ENCODE results near the gene DOP1B.

DOP1B gene

DNA sequence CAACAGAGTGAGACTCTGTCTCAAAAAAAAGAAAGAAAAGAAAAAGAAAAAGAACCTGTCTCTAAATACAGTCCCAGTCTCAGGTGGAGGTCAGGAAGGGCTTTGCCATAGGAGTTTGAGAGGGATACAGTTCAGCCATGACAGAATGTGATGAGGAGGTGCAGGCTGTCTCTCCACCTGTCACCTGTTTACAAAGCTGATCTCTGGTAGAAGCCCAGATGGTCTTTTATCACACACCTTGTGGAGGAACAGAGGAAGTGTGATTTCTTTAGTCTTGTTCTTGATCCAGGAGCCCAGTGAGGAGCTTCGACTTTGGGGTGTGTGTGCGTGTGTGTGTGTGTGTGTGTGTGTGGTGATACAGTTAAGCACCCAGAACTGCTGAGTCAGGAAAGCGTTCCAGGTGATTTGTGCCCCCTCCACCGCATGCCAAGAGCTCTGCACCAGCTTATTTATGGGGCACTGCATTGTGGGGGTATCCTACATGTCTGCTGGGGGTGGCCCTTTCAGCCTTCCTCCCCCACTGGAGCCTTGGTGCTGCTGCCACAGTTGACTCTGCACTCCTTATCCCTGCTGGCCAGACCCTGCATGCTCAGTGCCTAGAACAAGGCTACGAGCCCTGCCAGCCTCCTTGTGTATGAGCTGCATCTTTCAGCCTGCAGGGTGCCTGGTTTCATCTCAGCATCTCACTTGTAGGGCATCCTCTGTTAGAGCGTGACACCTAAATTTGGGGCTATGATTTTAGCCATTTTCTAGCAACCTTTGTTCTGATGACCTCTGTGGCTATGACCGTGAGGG lies 19.3 kb downstream of the DOP1B start:
- no peak overlapping the region for H3K4me3 ChIP-seq
- DNase-seq (ENCODE audit: low spot score) = no peak
- H3K27ac ChIP-seq = no peak overlapping the region
- TF ChIP-seq, protein P1, sequence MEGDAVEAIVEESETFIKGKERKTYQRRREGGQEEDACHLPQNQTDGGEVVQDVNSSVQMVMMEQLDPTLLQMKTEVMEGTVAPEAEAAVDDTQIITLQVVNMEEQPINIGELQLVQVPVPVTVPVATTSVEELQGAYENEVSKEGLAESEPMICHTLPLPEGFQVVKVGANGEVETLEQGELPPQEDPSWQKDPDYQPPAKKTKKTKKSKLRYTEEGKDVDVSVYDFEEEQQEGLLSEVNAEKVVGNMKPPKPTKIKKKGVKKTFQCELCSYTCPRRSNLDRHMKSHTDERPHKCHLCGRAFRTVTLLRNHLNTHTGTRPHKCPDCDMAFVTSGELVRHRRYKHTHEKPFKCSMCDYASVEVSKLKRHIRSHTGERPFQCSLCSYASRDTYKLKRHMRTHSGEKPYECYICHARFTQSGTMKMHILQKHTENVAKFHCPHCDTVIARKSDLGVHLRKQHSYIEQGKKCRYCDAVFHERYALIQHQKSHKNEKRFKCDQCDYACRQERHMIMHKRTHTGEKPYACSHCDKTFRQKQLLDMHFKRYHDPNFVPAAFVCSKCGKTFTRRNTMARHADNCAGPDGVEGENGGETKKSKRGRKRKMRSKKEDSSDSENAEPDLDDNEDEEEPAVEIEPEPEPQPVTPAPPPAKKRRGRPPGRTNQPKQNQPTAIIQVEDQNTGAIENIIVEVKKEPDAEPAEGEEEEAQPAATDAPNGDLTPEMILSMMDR (IDR thresholded peaks at IDR 0.05) = no peak

DNA sequence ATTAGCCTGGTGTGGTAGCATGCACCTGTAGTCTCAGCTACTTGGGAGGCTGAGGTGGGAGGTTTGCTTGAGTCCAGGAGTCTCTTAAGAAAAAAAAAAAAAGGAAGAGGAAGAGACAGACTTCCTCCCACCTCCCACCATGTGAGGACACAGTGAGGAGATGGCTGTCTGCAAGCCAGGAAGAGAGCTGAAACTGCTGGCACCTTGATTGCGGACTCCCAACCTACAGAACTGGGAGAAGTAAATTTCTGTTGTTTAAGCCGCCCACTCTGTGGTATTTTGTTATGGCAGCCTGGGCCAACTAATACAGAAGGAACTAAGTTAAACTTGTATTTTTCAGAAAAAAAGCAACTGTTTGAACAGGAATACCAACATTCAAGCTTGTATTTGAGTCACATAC lies 21.7 kb downstream of the DOP1B start:
- Histone ChIP-seq H3K4me3 (no peak overlapping the region), H3K27ac (no peak overlapping the region)
- no peak for DNase-seq (ENCODE audit: low spot score)
- TF ChIP-seq, protein P1 (IDR thresholded peaks at IDR 0.05) = no peak

DNA sequence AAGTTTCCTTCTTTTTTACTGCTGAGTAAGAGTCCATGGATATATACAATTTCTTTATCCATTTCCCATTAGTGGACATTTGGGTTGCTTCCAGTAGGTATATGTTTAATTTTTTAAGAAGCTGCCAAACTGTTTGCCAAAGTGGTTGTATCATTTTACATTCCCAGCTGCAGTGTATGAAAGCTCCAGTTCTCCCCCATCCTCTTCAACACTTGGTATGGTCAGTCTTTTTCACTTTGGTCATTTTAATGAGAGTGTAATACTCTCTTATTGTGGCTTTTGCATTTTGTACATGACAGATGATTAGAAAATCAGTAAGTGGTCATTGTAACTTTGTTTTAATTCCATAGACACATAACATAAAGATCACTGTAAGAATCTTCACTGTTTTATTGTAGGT lies 22.5 kb downstream of the DOP1B start:
- TF ChIP-seq, protein P1 (IDR thresholded peaks at IDR 0.05) = no peak
- H3K27ac ChIP-seq = no peak overlapping the region
- DNase-seq (ENCODE audit: low spot score) = no peak
- no peak overlapping the region for H3K4me3 ChIP-seq

DNA sequence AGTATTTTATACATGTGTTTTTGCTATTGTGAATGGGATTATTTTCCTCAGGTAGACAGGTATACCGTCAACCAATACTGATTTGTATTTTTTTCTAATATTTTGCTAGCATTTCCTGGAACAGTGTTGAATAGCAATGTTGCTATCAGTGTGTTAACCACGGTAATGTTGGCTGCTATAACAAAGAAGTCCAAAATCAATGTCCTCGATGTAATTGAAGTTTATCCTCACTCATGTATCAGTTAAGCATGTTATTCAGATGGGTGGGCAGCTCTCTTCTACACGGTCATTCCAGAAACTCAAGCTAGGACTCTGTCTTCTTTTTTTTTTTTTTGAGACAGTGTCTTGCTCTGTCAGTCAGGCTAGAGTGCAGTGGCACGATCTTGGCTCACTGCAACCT lies 24.3 kb downstream of the DOP1B start:
- TF ChIP-seq, protein P1 (IDR thresholded peaks at IDR 0.05) = no peak
- Histone ChIP-seq H3K4me3 (no peak overlapping the region), H3K27ac (no peak overlapping the region)
- DNase-seq (ENCODE audit: low spot score) = no peak

DNA sequence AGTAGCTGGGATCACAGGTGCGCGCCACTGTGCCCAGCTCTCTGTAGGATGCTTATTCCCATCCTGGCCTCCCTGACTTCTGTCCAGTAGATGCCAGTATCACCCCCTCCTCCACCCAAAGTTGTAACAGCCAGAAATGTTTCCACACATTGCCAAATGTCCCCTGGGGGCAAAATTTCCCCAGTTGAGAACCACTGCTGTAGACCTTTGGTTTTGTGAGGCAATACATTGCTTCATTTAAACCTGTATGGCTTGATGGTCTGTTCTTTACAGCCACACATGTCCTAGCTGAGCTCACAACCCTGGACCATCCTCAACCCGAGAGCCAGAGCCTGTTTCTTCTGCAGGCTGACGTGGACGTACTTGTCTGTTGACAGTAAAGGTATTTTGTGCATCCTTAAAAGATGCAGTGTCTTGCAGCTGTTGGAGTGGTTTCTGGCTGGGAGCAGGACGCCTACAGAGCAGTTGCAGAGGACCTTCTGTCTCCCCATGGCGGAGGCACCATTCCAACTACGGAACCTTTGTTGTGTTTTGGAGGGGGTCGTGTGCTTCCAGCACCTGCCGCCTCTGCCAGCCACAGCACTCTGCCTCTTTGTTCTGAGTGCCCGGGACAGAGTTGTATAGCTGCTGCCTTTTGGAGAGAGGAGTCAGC lies 26.6 kb downstream of the DOP1B start:
- no peak overlapping the region for H3K27ac ChIP-seq
- TF ChIP-seq, protein P1 (IDR thresholded peaks at IDR 0.05) = no peak
- no peak overlapping the region for H3K4me3 ChIP-seq
- no peak for DNase-seq (ENCODE audit: low spot score)

DNA sequence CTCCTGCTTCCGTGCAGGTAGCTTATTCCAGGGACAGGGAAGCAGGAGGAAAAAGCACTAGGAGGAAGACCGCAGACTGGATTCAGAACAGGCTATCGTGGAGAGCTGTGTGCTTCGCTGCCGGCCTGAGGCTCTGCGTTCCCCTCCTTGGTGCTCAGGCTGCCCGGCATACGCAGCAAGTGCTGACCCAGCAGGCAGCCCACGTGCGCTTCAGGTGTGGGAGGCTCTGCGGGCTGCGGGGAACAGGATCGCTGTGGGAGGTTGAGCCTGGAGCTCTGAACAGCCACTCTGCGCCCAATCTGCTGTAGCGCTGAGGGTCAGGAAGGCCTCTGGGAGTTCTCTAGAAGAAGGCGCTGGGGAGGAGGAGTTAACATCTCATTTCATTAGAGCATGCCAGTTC lies 27.9 kb downstream of the DOP1B start:
- Histone ChIP-seq H3K27ac (no peak overlapping the region), H3K4me3 (no peak overlapping the region)
- no peak for DNase-seq (ENCODE audit: low spot score)
- TF ChIP-seq, protein P1 (IDR thresholded peaks at IDR 0.05) = no peak

DNA sequence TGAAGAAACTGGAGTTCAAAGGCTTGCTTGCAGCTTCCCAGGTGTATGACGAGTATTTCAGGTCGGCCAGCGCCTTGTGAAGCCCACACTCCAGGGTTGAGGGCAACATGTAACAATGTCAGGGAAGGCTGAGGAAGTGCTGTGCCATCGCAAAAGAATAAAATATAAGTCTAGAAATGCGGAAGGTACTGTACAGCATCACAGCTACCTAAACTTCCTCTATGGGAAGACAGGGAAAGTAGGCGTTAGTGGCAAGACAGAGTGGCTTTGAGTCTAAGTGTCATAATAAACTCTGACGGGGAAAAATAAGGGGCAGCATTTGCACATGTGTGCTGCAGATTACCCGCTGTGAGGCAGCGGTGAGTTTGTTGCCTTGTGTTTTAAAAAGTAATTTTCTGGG lies 28.9 kb downstream of the DOP1B start:
- Histone ChIP-seq H3K27ac (no peak overlapping the region), H3K4me3 (no peak overlapping the region)
- TF ChIP-seq, protein P1 (IDR thresholded peaks at IDR 0.05) = no peak
- DNase-seq (ENCODE audit: low spot score) = no peak
